SU-DHL-6 (cell line): ENCODE measurements around the gene CNBD2.

Experiments used
- CTCF ChIP-seq: fragments of 200-600 bp; sonication (generic); IDR thresholded peaks from one replicate; pipeline ENCODE4 v1.5.1; 2017; ENCODE audit warnings: antibody characterized with exemption, mild to moderate bottlenecking, low read length, moderate library complexity; ENCODE audit not compliant: insufficient read depth, poor library complexity, severe bottlenecking
- EZH2phosphoT487 ChIP-seq: fragments of 200-600 bp; sonication (generic), shearing (Covaris generic); conservative IDR thresholded peaks from 2 replicates; pipeline ENCODE4 v1.6.1; 2018; ENCODE audit warnings: mild to moderate bottlenecking, antibody characterized with exemption, low read length, moderate library complexity, mixed read lengths

GRCh38 chr20:35991142-35991771 lies 22.9 kb downstream of the CNBD2 start:
- TF ChIP-seq CTCF (no peak), EZH2phosphoT487 (no peak)
